GM18511 (cell line): ENCODE results near the gene HOXD9.

Experiments
- ATAC-seq: cut with Tn5 transposase; IDR thresholded peaks from one replicate; pipeline ENCODE4 v1.9.1; 2021; ENCODE audit warnings: mild to moderate bottlenecking, moderate library complexity; ENCODE audit not compliant: unreplicated experiment

The HOXD9 gene

GRCh38 chr2:176122683-176123410 is at the start of gene HOXD9:
Gene HOXD9, plus strand, starts transcription at chr2:176122719. Its CDS starts 50 bp downstream, at chr2:176122769.
- ATAC-seq: no peak

- ATAC-seq: no peak
Observed at GRCh38 chr2:176072951-176073904, 49.3 kb upstream of the HOXD9 start.

- ATAC-seq: no peak
Observed at GRCh38 chr2:176074919-176075425, 47.5 kb upstream of the HOXD9 start.

GRCh38 chr2:176075481-176075880 is 47.0 kb upstream of the HOXD9 start:
- no peak for ATAC-seq

- ATAC-seq: no peak
Observed at GRCh38 chr2:176076063-176076462, 46.5 kb upstream of the HOXD9 start.

- ATAC-seq: no peak
Observed at GRCh38 chr2:176076796-176077195, 45.7 kb upstream of the HOXD9 start.

- no peak for ATAC-seq
Observed at GRCh38 chr2:176078541-176079284, 43.8 kb upstream of the HOXD9 start.

GRCh38 chr2:176079285-176079830 is 43.2 kb upstream of the HOXD9 start:
- ATAC-seq: no peak

GRCh38 chr2:176079831-176080539 is 42.5 kb upstream of the HOXD9 start:
- ATAC-seq: no peak

GRCh38 chr2:176080540-176081375 is 41.8 kb upstream of the HOXD9 start:
- ATAC-seq: no peak

- no peak for ATAC-seq
Observed at GRCh38 chr2:176081376-176081836, 41.1 kb upstream of the HOXD9 start.

GRCh38 chr2:176081837-176082524 is 40.5 kb upstream of the HOXD9 start:
- no peak for ATAC-seq

- no peak for ATAC-seq
Observed at GRCh38 chr2:176082525-176082823, 40.0 kb upstream of the HOXD9 start.

- ATAC-seq: no peak
Observed at GRCh38 chr2:176082824-176083751, 39.4 kb upstream of the HOXD9 start.

- no peak for ATAC-seq
Observed at GRCh38 chr2:176083796-176084261, 38.7 kb upstream of the HOXD9 start, which contains the start of gene EVX2. Gene EVX2, minus strand, starts transcription at chr2:176083962. Its CDS starts 186 bp downstream, at chr2:176083776.

- no peak for ATAC-seq
Observed at GRCh38 chr2:176084611-176085119, 37.9 kb upstream of the HOXD9 start.

GRCh38 chr2:176085120-176085788 is 37.3 kb upstream of the HOXD9 start:
- ATAC-seq: no peak
